Esophagus squamous epithelium (tissue), 4 donors: Measurements from ENCODE around the gene SMIM28.

Experiments
- CTCF ChIP-seq, 6 experiments: fragments of 450-650 bp in 4 of 6; fragments of 200-600 bp in 2 of 6; sonication (generic) in 2 of 6; IDR thresholded peaks; one replicate each; pipeline ENCODE4 v1.5.1; 2016 to 2019; ENCODE audit warnings: antibody characterized with exemption in 6 of 6, mild to moderate bottlenecking in 4 of 6, moderate library complexity in 4 of 6
- POLR2A ChIP-seq, 4 donors: fragments of 450-650 bp; IDR thresholded peaks; one replicate each; pipeline ENCODE4 v1.6.1; 2017; ENCODE audit warnings: antibody characterized with exemption in 4 of 4, mild to moderate bottlenecking in 4 of 4, moderate library complexity in 3 of 4

GRCh38 chr6:138406443-138406842, 28.7 kb downstream of the SMIM28 start:
- TF ChIP-seq CTCF (IDR thresholded peaks at IDR 0.05): peak in 1 of 6 experiments; percentile 24
- no peak for TF ChIP-seq POLR2A (IDR thresholded peaks at IDR 0.05)
